Pulmonary artery endothelial cell (primary cell): ENCODE measurements around the gene ELFN2. TPM values are rescaled to one million over a fixed set of nuclear protein-coding genes. Genes with fewer than 3 reads are reported as not detected.

Experiments used
- DNase-seq: peaks from one replicate; pipeline ENCODE4 v3.0.0-alpha.2; 2011; ENCODE audit warnings: low read depth, low spot score
- total RNA-seq: library from RNA; depleted of rRNA; stranded (reverse); fragments of >200 nt; gene quantifications from 2 replicates; pipeline ENCODE4 v1.2.3, GENCODE V29; 2014

The ELFN2 gene
- total RNA-seq, 1 donor from 2014 or later, result under 0.01 TPM

DNA sequence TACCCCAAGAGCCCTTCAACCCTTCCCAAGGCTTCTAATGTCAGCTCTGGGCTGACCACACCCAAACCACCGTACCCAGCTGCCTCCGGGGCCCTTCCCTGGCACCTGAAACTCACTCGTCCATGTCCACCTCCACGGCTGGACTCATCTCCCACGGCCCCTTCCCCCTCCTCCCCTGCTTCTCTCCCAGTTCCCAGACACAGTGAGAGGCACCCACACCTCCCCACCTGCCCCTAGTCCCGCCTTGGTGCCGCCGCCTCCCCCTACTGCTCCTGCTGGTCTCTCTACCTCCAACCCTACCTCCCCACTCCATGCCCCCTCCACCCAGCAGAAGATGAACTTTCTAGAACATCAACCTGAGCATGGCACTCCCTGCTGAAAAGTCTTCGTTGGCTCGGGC, 39.5 kb downstream of the ELFN2 start:
- no peak for DNase-seq

DNA sequence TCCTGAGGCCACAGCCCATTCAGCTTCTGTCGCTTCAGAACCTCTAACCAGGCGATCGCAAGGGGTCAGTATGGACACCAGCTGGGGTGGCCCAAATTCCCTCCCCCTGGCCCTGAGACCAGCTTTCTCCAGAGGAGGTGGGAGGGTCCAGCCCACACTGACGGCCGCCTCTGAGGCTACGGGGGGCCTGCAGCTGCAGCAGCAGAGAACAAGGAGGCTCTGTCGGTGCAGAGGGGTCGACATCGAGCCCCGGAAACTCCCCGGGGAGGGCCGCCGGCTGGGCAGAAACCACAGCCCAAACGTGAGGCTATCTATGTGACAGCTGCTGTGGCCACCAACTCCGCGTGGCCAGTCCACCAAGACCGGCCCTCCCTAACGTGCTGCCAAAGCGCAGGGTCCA, 40.8 kb downstream of the ELFN2 start:
- DNase-seq, result no peak

DNA sequence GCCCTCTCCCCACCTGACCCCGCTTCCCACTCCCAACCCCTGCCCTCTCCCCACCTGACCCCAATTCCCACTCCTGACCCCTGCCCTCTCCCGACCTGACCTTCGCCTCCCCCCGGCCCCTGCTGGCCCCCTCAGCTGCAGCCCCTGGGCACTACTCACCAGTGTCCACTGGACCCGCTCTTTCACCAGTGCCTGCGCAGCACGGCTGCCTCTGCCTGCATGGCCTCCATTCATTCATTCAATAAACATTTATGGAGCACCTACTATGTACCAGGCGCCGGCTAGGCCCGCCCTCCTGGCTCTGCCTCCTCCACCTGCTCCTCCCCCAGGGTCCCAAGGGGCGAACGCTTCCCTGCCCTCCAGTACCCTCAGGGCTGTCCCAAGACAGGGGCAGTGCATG, 42.6 kb downstream of the ELFN2 start:
- no peak for DNase-seq

DNA sequence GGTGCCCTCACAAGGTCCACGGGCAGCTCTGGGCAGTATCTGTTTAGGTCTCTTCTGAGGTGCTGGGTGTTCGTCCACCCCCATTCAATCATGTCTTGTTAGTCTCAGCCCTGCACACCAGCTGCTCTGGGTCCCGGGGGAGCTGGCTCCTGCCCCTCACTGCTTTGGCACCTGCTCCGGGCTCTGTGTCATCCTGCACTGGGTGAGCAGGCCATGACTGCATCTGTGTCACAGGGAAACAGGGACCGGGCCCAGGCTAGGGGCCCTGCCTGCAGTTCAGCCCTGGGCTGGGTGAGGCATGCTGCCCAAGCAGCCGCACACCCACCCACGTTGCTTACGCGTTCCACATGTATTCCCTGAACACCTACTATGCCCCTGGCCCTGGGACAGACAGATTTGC, 43.9 kb downstream of the ELFN2 start:
- no peak for DNase-seq

DNA sequence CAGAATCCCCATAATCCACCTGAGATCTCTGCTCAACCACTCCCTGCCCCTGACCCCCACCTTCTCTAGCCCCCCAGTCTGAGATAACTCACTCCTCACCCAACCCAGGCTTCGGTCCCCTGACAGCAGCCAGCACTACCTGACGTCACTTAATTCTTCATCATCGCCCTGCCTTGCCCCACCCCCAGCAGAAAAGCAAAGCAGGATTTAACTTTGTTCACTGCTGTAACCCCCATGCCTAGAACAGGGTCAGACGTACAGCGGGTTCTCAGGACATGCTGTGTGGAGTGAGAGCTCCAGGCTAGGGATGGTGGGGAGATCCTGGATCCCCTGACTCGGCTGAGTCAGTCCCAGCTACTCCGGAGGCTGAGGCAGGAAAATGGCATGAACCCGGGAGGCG, 45.8 kb downstream of the ELFN2 start:
- no peak for DNase-seq

DNA sequence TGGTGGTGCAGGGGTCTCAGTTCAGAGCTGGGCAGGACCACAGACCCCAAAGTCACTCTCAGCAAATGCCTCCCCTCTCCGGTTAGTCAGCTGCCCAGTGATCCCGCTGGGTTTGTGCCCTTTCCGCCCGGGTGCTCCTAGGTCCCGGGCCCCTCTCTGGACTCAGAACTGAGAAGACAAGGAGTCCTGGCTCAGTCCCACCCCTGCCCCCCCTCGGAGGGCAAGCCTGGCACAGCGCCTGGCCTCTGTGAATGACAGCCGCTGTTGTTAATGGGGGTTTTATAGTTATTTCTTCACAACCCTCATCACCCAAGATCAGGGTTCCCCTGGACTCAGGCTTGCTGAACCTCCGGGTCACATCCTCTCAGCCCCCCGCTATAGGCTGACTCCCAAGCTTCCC, 47.6 kb downstream of the ELFN2 start:
- DNase-seq, result no peak

DNA sequence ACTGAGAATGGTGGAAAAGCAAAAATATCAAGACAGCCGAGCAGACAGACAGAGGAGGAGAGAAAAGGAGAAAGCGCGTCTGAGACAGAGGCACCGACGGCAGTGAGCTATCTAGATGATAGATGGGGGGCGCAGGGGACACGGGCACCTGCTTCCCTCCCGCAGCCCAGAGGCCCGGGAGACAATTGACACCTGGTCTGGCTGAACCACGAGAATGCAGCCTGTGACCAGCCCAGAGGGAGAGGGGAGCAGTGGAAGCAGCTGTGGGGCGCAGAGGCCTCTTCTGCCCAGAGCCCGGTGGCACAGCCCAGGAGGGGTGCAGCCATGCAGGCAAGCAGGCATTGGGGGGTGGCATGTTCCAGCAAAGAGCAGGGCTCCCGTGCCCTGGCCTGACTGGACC, 48.2 kb downstream of the ELFN2 start:
- no peak for DNase-seq

DNA sequence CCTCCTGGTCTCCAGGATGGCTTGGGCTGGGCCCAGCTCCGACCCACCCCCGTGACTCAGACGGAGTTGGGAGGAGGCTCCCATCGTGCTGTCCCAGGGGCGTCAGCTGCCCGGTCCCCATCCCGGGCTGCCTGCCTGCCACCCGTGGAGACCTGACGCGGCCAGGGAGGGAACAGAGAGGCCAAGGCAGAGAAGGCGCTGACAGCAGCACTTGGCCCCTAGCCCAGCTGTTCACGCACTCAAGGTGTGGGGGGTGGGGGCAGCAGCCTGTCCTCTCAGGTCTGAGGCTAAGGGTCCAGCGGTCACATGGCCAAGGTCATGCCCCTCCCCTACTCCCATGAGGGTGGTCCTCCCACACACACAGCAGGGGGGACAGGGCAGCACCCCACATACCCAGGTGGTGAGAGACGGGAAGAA, 48.6 kb downstream of the ELFN2 start:
- no peak for DNase-seq

DNA sequence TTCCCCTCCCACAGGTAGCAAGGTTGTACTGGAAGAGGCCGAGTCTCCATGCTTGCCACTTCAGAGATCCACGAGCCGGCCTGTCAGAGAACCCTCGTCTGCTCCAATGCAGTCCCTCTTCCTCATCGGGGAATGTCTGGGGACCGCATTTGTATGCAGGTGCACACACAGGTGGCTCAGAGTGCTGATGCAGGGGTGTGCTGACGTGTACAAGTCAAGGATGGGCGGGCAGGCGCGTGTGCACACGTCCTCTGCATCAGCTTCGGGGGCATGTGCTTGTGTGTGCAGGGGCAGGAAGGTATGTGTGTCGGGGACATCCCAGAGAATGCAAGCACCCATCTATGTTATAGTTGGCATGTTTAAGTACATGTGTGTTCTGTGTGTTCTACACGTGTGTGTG, 49.4 kb downstream of the ELFN2 start:
- no peak for DNase-seq

DNA sequence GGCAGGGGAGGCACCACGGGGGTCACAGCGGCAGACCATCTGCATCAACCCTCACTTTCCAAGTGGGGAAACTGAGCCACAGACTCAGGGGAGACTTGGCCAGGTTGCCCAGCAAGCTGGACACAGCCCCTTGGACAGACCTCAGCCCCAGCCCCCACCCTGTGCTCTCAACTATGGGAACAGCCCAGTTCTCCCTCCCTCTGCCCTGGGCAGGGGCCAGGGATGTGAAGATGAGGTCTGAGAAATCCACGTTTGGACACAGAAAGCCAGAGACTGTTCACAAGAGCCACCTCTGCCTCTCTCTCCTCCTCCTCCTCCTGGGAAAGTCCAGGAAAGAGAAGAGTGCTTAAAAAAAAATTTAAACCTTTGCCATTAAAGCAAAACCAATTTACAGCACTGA, 50.1 kb downstream of the ELFN2 start:
- no peak for DNase-seq

DNA sequence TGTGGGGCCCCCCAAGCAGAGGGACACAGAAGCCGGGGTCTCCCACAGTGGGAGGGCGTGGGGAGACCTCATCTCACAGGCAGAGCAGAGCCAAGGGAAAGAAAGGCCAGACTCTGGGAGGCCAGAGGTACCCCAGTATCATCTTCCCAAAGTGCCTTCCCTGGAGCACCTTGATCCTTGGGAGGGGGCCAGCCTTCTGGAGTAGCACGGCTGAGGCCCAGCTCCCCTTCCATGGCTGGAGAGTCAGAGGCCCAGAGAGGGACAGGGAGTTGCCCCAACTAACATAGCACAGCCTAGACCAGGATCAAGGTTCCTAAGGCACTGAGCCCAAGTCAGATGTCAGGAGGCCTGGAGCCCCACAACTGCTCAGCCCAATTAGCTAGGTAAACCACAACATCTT, 50.6 kb downstream of the ELFN2 start:
- DNase-seq, result no peak

DNA sequence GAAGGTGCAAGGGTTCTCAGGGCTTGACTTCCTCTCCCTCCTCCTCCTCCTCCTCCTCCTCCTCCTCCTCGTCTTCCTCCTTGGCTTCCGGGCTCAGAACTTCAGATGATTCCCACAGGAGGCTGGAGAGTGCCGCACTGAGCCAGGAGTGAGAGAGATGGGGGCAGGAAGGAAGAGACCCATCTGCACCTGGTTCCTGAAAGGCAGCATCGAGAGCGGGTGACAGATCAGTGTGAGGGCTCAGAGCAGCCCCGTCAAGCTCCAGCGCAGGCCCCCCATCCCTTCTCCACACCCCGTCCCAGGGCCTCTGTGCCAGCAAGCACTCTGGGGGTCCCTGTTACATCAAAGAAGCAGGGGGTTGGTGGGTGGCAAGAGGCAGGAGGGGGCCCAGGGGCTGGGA, 51.5 kb downstream of the ELFN2 start:
- no peak for DNase-seq

DNA sequence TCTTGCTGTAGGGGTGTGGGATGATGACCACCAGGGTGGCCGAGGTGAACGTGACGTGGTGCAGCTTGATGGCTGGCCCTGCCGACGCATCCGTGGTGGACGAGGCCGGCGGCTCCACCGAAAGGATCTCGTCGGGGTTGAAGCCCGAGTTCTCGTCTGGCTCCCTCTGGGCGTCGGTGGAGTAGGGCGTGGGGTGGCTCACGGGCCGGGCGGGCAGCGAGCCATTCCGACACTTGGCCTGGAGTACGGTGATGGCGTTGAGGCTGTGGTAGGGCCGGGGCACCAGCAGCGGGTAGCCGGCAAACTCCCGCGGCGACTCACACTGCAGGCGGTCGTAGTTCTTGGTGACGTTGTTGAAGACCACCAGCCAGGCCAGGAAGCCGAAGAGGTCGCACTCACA, 52.7 kb downstream of the ELFN2 start:
- DNase-seq, result no peak

DNA sequence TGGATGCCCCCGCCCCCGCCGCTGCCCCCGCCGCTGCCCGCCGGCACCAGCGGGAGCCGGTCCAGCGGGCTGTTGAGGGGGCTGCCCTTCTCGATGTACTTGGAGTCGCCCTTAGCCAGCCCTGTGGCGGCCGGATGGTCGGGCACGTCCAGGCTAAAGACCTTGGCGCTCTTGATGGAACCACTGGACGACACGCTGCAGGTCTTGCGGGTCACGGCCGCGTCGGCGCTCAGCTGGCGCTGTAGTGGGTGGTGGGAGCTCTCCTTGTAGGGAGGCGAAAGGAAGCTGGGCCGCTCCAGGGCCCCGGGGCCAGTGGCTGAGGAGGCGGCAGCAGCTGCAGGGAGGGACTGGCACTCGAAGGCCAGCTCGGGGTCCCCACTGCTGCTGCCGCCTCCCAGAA, 53.8 kb downstream of the ELFN2 start:
- no peak for DNase-seq

DNA sequence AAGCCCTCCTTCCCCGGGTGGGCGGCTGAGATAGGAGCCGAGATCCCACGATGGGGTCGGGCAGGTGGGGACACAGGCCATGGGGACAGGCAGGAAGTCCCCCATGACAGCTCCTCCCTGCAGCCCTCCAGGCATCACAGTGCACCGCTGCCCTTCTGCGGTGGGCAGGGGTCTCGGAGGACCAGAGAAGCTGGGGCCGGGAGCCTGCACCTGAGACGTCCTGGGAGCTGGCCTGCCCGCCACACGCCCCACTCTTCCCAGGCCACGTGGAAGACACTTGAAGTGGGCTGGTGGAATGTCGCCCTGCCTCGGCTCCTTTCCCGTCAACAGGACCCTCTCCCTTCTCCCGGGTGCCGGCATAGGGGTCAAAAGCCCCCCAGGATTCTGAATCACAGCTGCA, 55.4 kb downstream of the ELFN2 start:
- no peak for DNase-seq

DNA sequence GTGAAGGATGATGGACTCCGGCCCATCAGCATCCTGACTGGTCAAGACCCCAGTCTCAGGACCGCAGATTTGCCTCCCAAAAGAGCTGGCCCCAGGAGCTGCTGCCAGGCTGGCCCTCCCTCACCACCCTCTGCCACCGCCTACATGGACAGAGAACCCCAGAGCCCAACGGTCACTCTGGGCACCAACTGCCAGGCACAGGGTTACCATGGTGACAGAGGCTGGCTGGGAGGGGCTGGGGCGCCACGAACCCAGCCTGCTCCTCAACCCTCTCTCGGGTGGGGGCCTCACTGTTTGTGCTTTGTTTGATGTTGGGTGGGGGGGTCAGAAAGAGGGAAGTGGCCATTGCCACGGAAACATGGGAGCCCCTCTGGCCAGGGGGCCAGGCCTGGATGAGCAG, 55.8 kb downstream of the ELFN2 start:
- no peak for DNase-seq

DNA sequence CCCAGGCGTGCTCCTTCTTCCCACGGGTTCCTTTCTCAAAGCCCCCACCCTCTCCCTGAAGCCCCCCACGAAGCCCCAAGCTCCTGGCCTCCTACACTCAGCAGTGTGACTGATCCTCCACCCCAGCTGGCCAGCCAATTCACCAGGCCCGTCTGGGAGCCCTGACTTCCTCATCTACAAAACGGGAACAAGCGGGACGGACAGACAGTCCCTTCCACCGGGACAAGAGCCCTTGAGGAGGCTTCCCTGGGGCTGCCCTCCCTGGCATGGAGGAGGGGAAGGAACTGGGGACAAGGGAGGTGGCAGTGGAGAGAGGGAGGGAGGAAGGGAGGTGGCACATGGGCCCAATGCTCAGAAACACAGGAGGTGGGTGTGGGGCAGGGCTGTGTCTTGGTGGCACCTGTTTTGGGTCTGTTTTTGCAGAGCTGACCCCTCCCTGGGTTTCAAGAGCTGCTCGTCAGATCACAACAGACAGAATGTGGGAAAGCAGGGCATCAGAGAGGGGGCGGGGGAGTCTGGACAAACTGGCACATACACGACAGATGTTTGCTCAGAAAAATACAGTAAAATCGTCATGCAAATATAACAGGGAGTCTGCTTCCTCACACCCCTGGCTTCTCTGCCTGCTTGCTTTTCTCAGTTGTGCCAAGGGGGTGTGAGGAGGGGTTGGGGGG, 56.8 kb downstream of the ELFN2 start:
- DNase-seq, result no peak

DNA sequence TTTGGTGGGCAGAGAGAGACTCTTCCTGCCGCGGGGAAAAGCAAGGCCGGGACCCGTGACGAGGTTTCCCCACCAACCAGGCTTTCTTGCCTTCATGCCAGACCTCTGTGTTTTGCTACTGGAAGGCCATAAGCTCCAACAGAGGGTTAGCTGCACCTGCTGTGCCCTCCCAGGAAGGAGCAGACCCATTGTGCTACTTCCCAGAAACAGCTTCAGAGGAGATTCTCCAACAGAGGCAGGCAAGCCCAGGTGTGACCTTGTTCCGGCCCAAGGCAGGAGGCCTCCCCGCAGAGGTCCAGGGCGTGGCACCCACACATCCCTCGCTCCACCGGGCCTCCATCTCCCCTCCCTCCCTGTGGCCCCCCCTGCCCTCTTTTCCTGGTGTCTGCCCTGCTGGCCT, 57.8 kb downstream of the ELFN2 start:
- DNase-seq, result no peak

DNA sequence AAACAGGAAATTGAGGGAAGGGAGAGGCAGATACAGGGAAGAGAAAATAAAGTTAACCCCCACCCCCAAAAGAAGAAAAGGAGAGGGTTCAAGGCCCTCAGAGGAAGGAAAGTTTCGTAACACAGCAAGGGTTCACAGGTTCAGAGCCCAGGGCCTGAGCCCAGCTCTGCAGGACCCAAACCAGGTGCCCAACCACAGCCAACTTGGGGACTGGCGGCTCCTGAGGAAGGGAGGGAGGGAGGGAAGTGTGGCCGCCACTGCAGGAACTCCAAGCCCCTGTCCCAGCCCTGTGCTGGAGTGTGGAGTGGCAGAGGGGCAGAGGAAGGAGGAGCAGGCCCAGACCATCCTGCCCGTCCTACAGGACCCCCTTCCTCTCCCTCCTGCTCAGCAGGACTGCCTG, 59.2 kb downstream of the ELFN2 start:
- no peak for DNase-seq

DNA sequence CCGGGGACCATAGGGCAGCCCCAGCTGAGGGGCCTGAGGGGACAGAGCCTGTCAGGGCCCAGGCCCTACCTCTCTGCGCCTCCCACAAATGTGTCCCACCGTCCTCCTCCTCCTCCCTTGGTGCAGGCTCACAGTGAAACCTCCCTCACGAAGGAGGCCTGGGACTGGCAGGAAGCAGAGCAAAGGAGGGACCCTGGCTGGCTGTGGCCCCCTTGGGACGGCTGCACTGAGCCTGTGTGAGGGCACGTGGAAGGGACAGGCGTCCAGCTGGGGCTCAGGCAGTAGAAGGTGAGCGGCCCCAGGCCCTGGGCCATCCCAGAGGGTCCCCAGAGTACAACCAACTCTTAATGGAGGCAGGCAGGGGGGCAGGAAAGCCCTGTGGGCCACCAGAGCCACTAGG, 60.7 kb downstream of the ELFN2 start:
- DNase-seq, result no peak

DNA sequence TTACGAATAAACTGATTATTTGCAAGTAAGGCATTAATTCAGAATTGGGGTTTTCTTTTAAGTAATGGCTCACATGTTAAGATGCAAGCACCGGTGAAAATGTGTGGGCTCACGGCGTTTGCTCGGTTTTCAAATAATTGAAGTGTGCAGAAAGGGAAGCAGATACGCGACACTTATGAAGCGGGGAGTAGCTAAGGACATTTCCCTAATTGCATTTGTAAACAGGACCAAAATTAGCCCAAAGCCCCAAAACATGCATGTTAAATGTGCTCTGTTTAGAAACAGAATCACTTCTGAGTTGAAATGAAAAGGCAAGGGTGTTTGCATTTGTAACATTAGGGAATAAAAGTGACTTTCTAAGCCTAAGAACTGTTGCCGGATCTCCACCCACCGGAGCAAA, 61.3 kb downstream of the ELFN2 start:
- DNase-seq, result no peak

DNA sequence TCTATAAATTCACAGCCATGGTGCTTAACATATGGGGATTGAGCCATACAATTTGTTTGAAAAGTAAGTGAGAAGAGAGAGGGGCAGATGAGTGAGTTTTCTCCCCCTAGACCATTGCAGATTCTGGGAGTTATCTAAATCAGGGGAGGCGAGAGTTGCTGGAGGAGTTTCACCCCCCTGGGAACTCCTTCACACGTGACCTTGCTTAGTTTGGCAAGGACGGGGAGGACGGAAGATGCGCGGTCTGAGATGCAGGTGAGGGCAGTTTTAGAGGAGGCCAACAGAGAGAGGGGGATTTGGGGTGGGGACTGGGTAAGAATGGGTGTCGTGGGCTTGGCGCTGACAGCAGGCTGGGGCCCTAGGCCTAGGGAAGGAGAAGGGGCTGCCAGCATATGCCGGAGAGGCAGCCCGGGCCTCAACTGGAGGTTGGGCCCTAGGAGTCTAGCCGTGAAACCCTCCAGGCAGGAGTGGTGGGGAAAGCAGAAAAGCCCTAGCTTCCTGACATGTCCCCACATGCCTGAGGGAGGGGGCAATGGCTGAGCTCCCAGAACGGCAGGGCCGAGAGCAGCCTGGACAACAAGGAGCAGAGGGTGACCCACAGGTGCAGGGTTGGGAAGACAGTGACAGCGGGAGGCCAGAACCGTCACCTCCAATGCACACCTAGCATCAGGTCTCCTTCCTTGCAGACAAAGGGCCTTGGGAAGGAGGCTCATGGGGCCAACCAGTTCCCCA, 63.9 kb downstream of the ELFN2 start:
- DNase-seq, result no peak

DNA sequence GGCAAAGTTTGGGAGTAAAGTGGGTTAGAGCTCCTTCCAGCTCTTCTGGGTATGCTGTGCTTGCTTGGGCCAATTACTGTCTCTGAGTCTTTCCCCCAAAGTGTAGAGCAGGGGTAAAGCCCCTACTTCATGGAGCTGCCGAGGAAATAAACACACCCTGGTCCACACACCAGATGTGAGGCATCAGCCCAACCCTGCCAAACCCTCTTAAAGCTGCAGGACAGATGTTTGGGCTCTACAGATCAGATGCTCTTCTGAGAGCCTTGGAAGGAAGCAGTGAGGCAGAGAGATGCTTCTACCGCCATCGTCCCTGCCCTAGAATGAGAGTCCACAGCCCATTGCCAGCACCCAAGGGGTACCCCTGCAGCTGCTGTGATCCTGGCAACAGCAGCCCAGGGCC, 64.7 kb downstream of the ELFN2 start:
- DNase-seq, result no peak

DNA sequence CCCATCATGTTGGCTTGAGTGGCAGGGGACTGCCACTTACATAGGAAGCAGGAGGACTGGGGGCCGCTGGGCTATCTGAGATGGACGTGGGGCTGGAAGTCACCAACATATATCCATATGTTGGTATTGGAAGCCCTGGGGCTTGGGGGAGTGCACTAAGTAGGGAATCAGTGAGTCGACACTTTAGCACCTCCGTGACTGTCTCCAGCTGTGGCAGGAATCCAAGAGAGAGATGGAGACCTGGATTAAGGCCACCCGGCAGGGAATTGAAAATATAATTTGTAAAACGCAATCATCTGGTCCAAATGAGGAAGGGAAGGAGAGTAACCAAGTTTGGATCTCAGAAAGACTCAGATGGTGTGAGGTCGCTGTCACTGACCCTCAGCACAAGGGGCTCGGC, 68.4 kb downstream of the ELFN2 start:
- no peak for DNase-seq
